ENCODE results near the gene KAZN.

Gene KAZN

GRCh38 chr1:14889825-14890440 lies 291.4 kb downstream of the KAZN start:
- DNase-seq (ENCODE audit: low read depth) = no peak
- TF ChIP-seq, protein P1, sequence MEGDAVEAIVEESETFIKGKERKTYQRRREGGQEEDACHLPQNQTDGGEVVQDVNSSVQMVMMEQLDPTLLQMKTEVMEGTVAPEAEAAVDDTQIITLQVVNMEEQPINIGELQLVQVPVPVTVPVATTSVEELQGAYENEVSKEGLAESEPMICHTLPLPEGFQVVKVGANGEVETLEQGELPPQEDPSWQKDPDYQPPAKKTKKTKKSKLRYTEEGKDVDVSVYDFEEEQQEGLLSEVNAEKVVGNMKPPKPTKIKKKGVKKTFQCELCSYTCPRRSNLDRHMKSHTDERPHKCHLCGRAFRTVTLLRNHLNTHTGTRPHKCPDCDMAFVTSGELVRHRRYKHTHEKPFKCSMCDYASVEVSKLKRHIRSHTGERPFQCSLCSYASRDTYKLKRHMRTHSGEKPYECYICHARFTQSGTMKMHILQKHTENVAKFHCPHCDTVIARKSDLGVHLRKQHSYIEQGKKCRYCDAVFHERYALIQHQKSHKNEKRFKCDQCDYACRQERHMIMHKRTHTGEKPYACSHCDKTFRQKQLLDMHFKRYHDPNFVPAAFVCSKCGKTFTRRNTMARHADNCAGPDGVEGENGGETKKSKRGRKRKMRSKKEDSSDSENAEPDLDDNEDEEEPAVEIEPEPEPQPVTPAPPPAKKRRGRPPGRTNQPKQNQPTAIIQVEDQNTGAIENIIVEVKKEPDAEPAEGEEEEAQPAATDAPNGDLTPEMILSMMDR (IDR thresholded peaks at IDR 0.05; ENCODE audit: low read depth, low read length, missing control alignments) = no peak
- no peak overlapping the region for H3K4me3 ChIP-seq (ENCODE audit: low read depth, low read length)

DNA sequence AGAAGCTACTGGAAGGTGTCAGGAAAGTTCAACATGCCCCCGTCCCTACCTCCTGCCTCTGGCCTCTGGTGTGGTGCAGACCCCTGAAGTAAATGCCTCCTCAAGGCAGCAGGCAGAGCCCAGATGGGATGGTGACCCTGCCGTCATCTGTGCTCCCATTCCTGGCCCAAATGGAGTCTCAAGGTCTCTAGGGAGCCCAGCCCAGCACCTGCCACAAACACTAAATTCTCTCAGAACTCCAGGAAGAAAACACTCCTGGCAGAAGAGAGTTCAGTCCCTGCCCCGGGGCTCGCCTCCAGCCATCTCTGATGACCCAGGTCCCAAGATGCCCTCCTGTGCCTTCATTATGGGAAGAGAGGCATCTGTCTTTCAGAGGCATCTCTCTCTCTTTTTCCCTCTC lies 293.5 kb downstream of the KAZN start:
- no peak overlapping the region for H3K4me3 ChIP-seq (ENCODE audit: low read depth, low read length)
- TF ChIP-seq, protein P1 (IDR thresholded peaks at IDR 0.05; ENCODE audit: low read depth, low read length, missing control alignments) = no peak
- DNase-seq (ENCODE audit: low read depth) = no peak

GRCh38 chr1:14894811-14895560 lies 296.5 kb downstream of the KAZN start:
- DNase-seq (ENCODE audit: low read depth) = no peak
- TF ChIP-seq, protein P1 (IDR thresholded peaks at IDR 0.05; ENCODE audit: low read depth, low read length, missing control alignments) = no peak
- no peak overlapping the region for H3K4me3 ChIP-seq (ENCODE audit: low read depth, low read length)

GRCh38 chr1:14895727-14896126 lies 297.2 kb downstream of the KAZN start:
- TF ChIP-seq, protein P1 (IDR thresholded peaks at IDR 0.05; ENCODE audit: low read depth, low read length, missing control alignments) = no peak
- no peak overlapping the region for H3K4me3 ChIP-seq (ENCODE audit: low read depth, low read length)

GRCh38 chr1:14896381-14897079 lies 298.0 kb downstream of the KAZN start:
- TF ChIP-seq, protein P1 (IDR thresholded peaks at IDR 0.05; ENCODE audit: low read depth, low read length, missing control alignments) = no peak
- no peak for DNase-seq (ENCODE audit: low read depth)
- no peak overlapping the region for H3K4me3 ChIP-seq (ENCODE audit: low read depth, low read length)

More at GRCh38 chr1:14895727-14896126, 297.2 kb downstream of the KAZN start:
- DNase-seq (ENCODE audit: low read depth) = no peak

GRCh38 chr1:14897080-14897449 lies 298.6 kb downstream of the KAZN start:
- no peak for DNase-seq (ENCODE audit: low read depth)
- TF ChIP-seq, protein P1 (IDR thresholded peaks at IDR 0.05; ENCODE audit: low read depth, low read length, missing control alignments) = no peak
- no peak overlapping the region for H3K4me3 ChIP-seq (ENCODE audit: low read depth, low read length)

Data from GM12864 (cell line).